LNCaP clone FGC (cell line): Measurements from ENCODE around the gene SIPA1L3.

Experiments
- DNase-seq: peaks from one replicate; pipeline ENCODE4 v3.0.0-alpha.2; 2011; ENCODE audit warnings: low read depth
- H3K4me3 ChIP-seq: 2 replicates; pipeline ENCODE4 v1.5.1; 2011; ENCODE audit warnings: mild to moderate bottlenecking, low read depth, low read length, control low read depth
- CTCF ChIP-seq: IDR thresholded peaks from 2 replicates; pipeline ENCODE4 v1.5.1; 2012; ENCODE audit warnings: mild to moderate bottlenecking; ENCODE audit not compliant: control insufficient read depth, insufficient read depth; ENCODE audit errors: extremely low read depth

Gene SIPA1L3

GRCh38 chr19:38101723-38102122, 194.7 kb downstream of the SIPA1L3 start:
- DNase-seq = no peak
- no peak for TF ChIP-seq CTCF
- H3K4me3 ChIP-seq = no peak overlapping the region

GRCh38 chr19:38105574-38105973, 198.6 kb downstream of the SIPA1L3 start:
- no peak overlapping the region for H3K4me3 ChIP-seq
- DNase-seq = no peak
- TF ChIP-seq CTCF = no peak

- H3K4me3 ChIP-seq = no peak overlapping the region
- DNase-seq = no peak
- no peak for TF ChIP-seq CTCF
Observed at GRCh38 chr19:38107129-38107528, 200.1 kb downstream of the SIPA1L3 start.

- no peak for DNase-seq
- no peak for TF ChIP-seq CTCF
- no peak overlapping the region for H3K4me3 ChIP-seq
Observed at GRCh38 chr19:38111898-38112297, 204.9 kb downstream of the SIPA1L3 start.

GRCh38 chr19:38114651-38115050, 207.6 kb downstream of the SIPA1L3 start:
- DNase-seq = no peak
- no peak overlapping the region for H3K4me3 ChIP-seq
- no peak for TF ChIP-seq CTCF

GRCh38 chr19:38115271-38115802, 208.3 kb downstream of the SIPA1L3 start:
- H3K4me3 ChIP-seq = no peak overlapping the region
- TF ChIP-seq CTCF = no peak
- no peak for DNase-seq

- no peak for TF ChIP-seq CTCF
- no peak for DNase-seq
- H3K4me3 ChIP-seq = no peak overlapping the region
Observed at GRCh38 chr19:38118176-38118575, 211.2 kb downstream of the SIPA1L3 start.
